ENCODE data around the gene GPATCH3.
"Not testable (repeated sequence)": the region's sequence is repeated elsewhere in the genome, so short reads cannot be mapped to it uniquely, and the experiment has no call there.

The GPATCH3 gene, protein sequence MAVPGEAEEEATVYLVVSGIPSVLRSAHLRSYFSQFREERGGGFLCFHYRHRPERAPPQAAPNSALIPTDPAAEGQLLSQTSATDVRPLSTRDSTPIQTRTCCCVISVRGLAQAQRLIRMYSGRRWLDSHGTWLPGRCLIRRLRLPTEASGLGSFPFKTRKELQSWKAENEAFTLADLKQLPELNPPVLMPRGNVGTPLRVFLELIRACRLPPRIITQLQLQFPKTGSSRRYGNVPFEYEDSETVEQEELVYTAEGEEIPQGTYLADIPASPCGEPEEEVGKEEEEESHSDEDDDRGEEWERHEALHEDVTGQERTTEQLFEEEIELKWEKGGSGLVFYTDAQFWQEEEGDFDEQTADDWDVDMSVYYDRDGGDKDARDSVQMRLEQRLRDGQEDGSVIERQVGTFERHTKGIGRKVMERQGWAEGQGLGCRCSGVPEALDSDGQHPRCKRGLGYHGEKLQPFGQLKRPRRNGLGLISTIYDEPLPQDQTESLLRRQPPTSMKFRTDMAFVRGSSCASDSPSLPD

DNA sequence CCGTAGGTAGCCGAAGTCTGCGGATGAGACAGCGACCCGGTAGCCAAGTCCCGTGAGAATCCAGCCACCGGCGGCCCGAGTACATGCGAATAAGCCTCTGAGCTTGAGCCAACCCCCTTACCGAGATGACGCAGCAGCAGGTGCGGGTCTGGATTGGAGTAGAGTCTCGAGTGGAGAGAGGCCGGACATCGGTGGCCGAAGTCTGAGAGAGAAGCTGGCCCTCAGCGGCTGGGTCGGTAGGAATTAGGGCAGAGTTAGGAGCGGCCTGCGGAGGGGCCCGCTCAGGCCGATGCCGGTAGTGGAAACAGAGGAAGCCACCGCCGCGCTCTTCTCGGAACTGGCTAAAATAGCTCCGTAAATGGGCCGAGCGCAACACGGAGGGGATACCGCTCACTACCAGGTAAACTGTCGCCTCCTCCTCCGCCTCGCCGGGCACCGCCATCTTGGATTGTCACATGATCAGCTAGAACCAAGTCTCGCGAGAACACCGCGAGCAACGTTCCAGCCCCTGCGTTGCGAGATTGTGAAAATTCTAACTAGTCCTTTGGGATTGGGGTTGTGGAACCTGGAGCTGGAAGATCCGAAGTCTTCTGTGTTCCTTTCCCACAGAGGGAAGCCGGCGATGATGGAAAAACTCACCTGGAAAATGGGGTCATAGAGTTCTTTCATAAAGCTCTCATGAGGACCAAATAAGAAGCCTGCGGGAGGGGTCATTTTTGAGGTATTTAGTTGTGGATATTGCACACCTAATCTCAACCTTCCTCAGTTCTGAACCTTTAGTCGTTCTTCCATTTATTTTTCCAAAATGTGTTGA is at the start of gene GPATCH3:
TSS of gene GPATCH3 (minus strand) at position 467 of the 814 bp plus-strand sequence. CDS start at position 442, 25 bp downstream.
- peak; percentile 95 for DNase-seq (ENCODE audit: low spot score)

DNA sequence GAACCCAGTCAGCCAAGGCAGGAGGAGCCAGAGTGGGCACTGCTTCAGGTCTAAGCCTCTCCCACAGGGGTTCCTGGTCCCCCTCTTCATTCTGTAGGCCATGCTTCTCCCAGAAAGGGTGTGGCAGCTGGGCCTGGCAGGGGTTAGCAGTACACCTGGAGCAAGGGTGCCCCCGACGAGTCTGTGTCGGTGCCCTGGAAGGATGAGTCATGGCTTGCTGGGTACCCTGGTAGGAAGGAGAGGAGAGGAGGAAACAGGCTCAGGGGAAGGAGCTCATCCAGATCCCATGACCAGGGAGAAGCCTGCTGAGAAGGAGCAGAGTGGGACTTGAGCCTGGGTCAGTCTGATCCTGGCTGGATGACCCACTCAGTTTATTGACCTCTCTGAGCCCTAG is 49.7 kb upstream of the GPATCH3 start:
- no peak for DNase-seq (ENCODE audit: low spot score)

DNA sequence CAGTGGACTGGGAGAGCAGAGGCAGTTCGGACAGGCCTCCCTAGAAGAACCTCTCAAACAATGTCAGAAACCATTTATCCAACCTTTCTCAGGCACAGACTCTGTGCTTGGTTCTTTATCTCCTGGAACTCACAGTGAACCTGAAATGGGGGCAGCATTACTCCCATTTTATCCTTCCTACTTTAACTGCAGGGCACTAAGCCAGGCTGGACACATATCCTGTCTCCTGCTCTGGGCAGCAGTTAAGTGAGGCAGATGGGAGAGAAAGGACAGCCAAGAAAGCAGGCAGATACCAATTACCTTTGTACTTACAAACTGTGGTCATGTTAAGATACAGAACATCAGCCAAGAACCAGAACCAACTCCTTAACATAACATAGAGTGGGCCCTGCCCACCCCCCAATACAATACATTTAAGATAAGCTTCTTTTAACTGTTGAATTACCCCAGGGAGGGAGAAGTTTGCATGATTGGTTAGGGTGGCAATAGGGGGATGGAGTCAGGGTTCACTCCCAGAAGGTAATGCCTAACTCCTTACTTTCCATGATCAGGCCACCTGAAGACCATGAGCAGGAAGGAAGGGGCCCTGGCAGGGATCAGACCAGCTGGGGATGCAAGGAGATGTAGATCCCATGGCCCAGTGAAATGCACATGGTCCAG is 49.1 kb upstream of the GPATCH3 start:
- DNase-seq (ENCODE audit: low spot score), result no peak

DNA sequence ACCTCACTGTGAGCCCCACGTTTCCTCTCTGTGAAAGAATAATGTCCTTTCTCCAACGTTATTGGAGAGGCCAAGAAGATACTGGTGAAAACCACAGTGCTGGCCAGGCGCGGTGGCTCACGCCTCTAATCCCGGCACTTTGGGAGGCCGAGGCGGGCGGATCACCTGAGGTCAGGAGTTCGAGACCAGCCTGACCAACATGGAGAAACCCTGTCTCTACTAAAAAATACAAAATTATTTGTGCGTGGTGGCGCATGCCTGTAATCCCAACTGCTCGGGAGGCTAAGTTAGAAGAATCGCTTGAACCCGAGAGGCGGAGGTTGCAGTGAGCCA is 48.4 kb upstream of the GPATCH3 start:
- DNase-seq (ENCODE audit: low spot score), result not testable (repeated sequence)

DNA sequence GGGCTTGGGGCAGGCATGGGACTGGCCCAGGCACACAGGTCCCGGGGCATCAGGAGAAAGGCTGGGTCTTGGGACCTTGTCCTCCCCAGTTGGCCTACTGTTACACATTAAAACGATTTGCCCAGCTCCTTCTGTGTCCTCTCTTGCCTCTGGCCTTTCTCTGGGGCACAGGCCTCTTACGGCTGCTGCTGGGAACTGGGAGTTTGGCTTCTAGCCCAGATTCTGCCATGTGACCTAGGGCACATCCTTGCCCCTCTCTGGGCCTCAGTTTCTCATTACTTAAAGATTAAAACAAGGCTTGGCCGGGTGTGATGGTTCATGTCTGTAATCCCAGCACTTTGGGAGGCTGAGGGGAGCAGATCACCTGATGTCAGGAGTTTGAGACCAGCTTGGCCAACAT is 46.0 kb upstream of the GPATCH3 start:
- DNase-seq (ENCODE audit: low spot score), result no peak

DNA sequence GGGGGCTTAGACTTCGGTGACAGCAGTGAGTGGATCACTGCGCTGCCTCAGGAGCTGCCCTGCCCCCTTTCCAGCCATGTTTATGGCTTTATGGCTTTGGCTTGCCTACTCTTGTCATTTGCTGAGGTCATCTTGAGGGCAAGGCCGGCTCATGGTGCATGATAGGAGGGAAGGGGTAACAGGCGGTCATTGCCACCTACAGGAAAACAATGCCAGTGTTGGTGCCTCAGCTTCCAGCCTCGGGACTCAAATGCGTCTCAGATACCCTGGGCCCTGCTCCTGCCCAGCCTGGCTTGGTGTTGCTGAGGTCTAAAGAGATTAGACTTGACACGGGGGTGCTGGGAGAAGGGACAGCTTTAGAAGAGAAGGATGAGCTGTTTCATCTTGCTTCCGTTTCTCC is 45.5 kb upstream of the GPATCH3 start:
- DNase-seq (ENCODE audit: low spot score), result no peak

DNA sequence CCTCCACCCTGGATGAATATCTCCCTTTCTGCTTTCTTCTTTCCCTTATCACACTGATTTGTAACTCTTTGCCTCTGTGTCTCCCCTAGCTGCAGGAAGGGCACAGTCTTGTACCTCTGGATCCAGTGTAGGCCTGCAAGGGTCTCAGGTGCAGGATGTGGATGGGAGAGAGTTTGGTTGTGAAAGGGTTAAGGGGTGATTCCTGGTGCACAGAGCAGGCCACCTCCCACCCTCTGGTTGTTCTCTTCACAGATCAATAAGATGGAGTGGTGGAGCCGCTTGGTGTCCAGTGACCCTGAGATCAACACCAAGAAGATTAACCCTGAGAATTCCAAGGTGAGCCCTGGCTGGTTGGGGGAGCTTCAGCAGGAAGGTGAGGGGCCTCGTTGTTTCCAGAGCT is 44.9 kb upstream of the GPATCH3 start:
- no peak for DNase-seq (ENCODE audit: low spot score)

DNA sequence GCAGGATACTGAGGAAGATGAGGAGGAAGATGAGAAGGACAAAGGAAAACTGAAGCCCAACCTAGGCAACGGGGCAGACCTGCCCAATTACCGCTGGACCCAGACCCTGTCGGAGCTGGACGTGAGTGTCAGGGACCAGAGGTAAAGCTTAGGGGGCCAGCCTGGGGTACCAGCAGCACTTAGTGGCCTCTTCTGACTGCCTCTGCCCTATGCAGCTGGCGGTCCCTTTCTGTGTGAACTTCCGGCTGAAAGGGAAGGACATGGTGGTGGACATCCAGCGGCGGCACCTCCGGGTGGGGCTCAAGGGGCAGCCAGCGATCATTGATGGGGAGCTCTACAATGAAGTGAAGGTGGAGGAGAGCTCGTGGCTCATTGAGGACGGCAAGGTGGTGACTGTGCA is 42.4 kb upstream of the GPATCH3 start:
- DNase-seq (ENCODE audit: low spot score), result no peak

DNA sequence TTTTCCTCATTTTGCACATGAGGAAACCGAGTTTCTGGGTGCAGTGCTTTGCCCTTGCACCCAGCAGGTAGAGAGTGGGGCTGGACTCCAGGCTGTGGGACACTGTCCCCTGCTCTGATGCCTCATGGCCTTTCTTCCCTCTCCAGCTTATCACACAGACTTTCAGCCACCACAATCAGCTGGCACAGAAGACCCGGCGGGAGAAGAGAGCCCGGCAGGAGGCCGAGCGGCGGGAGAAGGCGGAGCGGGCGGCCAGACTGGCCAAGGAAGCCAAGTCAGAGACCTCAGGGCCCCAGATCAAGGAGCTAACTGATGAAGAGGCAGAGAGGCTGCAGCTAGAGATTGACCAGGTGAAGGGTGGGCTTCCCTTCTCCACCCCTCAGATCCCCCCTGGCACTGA is 41.0 kb upstream of the GPATCH3 start:
- DNase-seq (ENCODE audit: low spot score), result no peak

DNA sequence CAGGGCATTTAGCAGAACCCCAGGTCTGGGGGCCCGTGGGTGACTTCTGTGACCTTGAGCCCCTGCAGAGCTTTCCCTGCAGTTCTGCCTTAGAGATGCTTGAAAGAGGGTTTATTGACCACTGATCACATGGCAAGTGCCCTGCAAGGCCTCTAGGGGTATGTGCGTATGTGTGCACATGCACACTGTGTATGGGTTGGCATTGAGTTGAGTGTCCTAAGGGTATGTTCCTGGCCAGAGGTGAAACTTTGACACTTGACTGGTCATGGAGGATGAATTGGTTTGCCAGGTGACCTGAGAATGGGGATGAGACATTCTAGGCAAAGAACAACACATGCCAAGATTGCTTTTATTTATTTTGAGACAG is 38.4 kb upstream of the GPATCH3 start:
- no peak for DNase-seq (ENCODE audit: low spot score)

DNA sequence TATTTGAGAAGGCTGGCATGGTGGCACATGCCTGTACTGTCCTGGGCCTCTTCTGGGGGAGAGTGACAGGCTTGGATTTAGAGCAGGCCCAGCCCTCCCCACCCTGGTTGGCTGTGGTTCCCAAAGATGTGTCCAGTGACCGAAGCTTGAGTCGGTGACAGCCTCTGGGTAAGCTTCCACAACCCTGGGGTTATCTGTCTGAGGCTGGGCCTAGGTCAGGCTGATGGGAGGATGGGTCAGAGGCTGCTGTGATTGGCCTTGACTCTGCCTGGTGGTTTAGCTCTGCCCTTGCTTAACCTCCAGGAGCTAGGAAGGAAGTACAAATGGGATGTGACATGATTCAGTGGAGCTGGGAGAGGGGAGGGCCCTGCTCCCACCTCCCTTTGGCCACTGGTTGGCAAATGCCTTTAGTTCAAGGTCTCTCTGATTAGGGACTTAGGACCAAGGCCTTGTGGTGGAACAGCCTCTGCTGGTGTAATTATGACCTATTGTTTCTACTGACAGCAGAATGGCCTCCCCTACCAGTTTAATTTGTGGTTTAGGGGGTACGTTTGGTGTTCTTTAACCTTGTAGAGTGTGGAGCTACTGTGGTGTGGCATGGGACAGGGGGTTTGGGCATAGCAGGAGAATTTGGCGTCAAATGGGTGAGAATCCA is 37.9 kb upstream of the GPATCH3 start:
- DNase-seq (ENCODE audit: low spot score), result no peak

DNA sequence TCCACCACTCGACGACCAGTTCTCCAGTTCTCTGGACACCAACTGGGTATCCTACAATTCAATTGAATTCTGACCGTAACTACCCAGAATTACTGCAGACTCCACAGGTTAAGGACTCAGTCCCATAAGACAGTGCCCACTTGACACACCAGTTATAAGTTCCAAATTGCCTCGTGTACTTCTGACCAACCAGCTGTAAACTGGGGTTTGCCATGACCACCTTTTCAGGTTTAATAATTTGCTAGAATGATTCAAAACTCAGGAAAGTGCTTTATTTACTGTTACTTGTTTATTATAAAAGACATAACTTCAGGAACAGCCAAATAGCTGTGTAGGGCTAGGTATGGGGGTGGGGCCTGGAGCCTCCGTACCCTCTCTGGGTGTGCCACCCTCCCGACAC is 36.6 kb upstream of the GPATCH3 start:
- no peak for DNase-seq (ENCODE audit: low spot score)

DNA sequence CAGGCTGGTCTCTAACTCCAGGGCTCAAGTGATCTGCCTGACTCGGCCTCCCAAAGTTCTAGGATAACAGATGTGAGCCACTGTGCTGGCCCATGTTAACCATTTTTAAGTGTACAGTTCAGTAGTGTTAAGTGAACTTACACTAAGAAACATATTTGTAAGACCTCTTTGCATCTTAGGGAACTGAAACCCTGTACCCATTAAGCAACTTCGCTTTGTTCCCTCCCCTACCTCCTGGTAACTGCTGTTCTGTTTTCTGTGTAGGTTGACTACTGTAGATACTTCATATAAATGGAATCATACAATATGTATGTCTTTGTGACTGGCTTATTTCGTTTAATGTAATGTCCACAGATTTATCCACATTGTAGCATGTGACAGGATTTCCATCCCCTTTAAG is 32.3 kb upstream of the GPATCH3 start:
- no peak for DNase-seq (ENCODE audit: low spot score)

DNA sequence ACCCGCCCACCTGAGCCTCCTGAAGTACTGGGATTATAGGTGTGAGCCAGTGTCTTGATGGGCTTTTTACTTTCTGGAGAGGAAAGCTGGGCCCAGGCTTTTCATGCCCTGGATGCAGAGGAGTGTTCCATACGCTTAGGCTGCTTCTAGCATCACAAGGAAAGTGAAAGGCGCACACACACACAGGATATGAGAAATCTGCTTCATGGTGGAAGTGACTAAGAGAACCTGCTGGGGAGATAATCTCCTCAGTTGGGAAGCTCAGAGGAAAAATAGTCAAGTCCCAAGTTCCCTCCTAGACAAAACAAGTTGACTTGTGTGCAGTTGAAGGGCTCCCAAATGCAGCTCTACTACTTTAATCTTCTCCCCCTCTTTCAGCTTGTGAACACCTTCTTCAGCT is 23.4 kb upstream of the GPATCH3 start:
- no peak for DNase-seq (ENCODE audit: low spot score)

DNA sequence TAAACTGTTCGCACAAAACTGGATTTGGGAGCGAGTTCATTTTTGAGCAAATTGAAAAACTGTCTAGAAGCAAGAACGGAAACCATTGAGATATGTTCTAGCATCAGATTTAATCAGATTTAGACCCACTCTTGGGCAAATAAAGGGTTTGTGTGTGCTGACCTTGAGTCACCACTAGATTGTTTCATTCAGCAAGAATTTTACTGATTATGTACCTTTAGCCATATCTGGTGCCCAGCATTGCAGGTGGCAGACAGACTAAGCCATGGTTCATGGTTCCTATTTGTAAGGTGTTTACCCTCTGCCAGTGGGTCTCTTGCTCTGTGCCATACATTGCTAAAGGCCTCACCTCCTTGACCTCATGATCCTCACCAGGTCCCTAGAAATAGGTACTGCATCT is 22.6 kb upstream of the GPATCH3 start:
- no peak for DNase-seq (ENCODE audit: low spot score)

DNA sequence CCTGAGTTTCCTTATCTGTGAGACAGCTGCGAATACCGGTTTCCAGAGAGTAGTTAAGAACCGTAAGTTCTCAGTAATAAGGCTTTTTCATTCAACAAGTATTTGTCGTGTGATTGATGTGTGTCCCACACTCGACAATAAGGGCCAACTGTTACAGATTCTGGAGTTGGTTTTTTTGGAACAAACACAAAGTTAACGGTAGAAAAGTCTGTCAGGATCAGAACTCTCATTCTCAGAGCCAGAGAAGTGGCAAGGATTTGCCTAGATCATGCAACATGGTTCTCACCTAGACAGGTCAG is 22.1 kb upstream of the GPATCH3 start:
- no peak for DNase-seq (ENCODE audit: low spot score)

DNA sequence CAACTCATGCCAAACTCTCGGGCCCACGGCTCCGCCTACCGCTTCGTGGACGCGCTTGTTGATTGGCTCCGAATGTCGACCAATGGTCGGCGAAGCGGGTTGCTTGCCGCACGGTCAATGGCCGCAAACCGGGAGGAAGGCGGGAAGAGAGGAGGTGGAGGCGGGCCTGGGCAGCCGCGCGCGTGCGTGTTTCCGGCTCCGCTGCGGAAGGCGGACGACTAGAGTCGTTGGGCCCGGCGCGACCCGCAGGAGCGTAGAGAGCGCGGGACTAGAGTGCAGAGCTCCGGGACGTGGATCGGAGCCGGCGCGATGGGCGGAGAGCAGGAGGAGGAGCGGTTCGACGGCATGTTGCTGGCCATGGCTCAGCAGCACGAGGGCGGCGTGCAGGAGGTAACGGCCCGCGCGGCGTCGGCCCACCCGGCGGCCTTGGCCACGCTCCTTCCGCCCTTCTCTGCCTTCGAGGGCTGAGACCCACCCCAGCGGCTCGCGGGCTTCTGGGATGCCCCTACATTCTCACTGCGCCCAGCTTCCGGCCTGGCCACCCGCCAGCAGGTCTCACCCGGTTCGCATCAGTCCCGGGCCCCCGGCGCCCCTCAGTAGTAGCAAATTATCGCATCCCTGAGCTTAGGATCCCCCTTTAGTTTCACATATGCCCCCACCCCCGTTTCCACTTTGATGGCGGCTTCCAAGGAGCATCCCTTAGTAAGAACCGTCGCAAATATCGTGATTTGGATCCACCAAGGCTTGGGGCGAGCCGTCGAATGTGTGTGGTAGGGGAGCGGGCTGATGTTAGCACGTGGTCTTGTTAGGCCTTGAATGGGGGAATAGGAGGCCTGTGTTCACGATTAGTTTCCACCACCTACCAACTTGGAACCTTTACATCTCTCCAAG is 21.5 kb upstream of the GPATCH3 start, which contains the start of gene NUDC:
TSS of gene NUDC (plus strand) at position 204 of the 891 bp plus-strand sequence. CDS start at position 310, 106 bp downstream.
- DNase-seq (ENCODE audit: low spot score), result peak; percentile 99

DNA sequence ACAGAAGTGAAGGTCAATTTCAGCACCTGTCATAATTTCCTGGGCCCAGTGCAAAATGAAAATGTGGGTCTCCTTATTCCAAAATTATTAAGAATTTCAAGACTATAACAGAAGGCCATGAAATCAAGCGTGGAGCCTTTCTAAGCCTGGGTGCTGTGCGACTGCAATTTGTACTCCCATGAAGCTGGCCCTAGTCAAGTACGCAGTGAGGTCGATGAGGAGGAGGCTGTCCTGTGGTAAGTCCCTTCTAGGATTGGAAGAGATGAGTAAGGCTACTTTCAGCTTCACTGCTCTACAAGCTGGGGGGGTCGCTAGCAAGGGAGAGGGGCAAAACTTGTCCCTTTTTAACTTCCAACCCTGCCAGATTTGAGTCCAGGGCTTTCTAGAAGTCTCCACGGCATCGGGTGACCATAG is 20.9 kb upstream of the GPATCH3 start:
- no peak for DNase-seq (ENCODE audit: low spot score)

DNA sequence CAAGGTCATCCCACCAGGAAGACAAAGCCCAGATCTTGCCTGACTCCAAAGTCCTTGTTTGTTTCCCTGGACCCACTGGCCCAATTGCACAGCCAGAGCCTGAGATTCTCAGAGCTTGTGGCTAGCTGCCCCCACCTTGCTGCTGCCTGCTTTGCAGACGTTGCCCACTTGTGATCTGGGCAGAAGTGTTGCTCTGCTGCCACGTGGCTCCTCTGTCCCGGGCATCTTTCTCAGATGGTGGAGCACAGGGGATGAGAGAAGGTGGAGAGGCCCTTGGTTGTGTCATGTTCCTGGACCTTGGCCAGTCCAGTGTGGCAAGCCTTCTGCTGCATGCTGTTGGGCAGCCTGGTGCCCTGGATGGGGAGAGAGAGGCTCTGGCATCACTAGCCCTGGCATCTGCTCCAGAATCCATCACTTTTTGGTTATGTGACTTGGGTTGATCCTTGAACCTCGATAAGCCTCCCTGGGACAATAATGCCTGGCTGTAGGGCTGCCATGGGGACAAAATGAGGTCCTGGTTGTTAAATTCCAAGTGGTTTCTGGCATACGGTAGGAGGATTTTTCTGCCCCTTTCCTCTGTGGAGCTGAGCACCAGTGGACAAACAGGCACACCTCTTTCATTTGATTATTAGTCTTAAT is 15.1 kb upstream of the GPATCH3 start:
- no peak for DNase-seq (ENCODE audit: low spot score)

DNA sequence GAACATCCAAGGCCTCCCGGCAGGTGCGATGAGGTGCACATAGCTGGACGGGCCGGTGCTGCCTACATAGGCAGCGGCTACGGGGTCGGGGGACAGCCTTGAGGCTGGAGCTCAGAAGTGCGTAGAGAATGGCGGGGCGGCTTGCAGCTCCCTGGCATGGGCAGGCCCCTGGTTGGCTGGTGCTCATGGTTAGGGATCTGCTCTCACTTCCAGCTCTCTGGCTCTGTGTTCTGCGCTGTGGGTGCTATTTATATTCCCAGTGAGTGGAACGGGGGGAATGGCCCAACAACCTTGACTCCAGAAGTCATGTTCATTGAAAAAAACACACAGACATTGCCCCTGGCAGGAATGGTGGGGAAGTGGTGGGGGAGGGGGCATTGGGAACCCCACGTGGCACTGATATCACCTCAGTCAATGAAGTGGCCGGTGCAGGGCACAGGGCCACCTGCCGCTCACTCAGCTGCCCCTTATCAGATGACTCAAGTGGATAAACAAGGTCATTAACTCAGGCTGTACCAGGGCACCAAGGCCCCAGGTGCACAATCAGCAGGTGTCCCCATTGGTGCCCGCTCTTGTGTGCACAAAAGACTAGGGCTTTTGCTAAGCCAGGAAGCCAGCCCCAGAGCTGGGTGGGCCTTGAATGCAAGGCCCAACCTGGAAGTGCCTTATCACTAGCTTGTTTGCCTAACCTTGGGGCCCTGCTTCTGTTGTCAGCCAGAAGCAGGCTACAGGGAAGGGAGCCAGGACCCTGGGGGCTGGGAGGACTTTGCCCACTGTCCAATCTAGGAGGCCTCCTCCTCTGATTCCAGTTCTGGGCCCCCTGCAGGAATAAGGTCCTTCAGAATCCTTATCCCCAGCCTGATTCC is 13.7 kb upstream of the GPATCH3 start, which contains the start of gene NR0B2:
TSS of gene NR0B2 (minus strand) at position 222 of the 866 bp plus-strand sequence. CDS start at position 187, 35 bp downstream.
- DNase-seq (ENCODE audit: low spot score), result no peak
